ENCODE data around the gene REC8. TPM values are rescaled to one million over a fixed set of nuclear protein-coding genes. Genes with fewer than 3 reads are reported as not detected.

Gene REC8
- total and polyA plus RNA-seq, 2 of the 4 experiments (the other 2 are of a cell fraction): 0.36 to 3.5 TPM

DNA sequence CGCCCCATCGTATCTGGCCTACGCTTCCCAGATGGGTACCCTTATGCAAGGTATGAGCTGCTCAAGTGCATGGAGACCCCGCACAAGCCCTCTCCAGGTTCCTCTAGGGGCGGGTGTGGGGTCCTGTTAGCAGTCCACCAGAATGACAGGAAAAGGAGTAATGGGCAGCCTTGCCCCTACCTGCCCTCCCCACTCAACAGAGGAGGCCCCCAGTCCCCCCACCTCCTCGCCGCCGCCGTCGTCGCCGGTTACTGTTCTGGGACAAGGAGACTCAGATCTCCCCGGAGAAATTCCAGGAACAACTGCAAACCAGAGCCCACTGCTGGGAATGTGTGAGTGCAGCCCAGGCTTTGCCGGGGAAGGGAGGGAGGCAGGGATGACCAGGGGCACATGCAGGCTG is 6.0 kb downstream of the REC8 start:
- H3K4ac ChIP-seq (ENCODE audit: low read depth, low read length): no peak overlapping the region
- H2BK15ac ChIP-seq (ENCODE audit: low read depth, low read length): no peak overlapping the region
- H4K8ac ChIP-seq (ENCODE audit: low read depth in 2 of 2, low read length in 2 of 2): no peak overlapping the region
- no TSS peak for BruUV-seq (replicated peaks)
- no peaks in the 10 kb centered on the region for H3K9me3 ChIP-seq (ENCODE audit: control insufficient read depth, insufficient read depth, low read length)
- H2BK20ac ChIP-seq (ENCODE audit: low read depth, low read length): no peak overlapping the region
- peaks cover 2% of the 10 kb centered on the region; the same call in 1 of the 2 replicates for H3K4me1 ChIP-seq (ENCODE audit: control insufficient read depth, insufficient read depth, low read length)
- intact Hi-C loops (cut with micrococcal nuclease): no loop called here
- no peak overlapping the region for H2AK5ac ChIP-seq (ENCODE audit: low read depth, low read length)
- H4K20me1 ChIP-seq (ENCODE audit: insufficient read depth, low read length): no peaks in the 10 kb centered on the region
- H3K9me1 ChIP-seq (ENCODE audit: insufficient read depth, low read length): no peaks in the 10 kb centered on the region
- ChIA-PET CTCF (no interaction called here), POLR2A (ENCODE audit: unreplicated experiment) (no interaction called here)
- no peak for TF ChIP-seq RCOR1 (IDR thresholded peaks at IDR 0.05; ENCODE audit: insufficient replicate concordance, low read length)
- H3K27me3 ChIP-seq (ENCODE audit: control insufficient read depth, insufficient read depth, low read length): no peaks in the 10 kb centered on the region
- dilution Hi-C loops (cut with HindIII; ENCODE audit: low sequenced_read_pairs, unreplicated experiment): no loop called here
- H3K18ac ChIP-seq (ENCODE audit: low read depth, low read length): no peak overlapping the region
- 90% methylated on average over 3 of the region's 14 CpGs; no CpG with 5 or more reads in 1 of the 2 experiments for WGBS, 2 experiments (ENCODE audit: extremely low coverage in 2 of 2, insufficient read length in 1 of 2)
- no peak overlapping the region for H2BK5ac ChIP-seq (ENCODE audit: low read depth, low read length, poor library complexity, severe bottlenecking)
- H3K79me1 ChIP-seq (ENCODE audit: low read depth in 1 of 2, low read length in 2 of 2): no peaks in the 10 kb centered on the region; a peak in 1 of 4 replicates
- DNase-seq (no peak), ATAC-seq (ENCODE audit: low read depth) (no peak)
- in situ Hi-C loops (cut with MboI; ENCODE audit: low sequenced_read_pairs): no loop called here
- no peak overlapping the region for H3K23ac ChIP-seq (ENCODE audit: low read depth, low read length)
- H3K27ac ChIP-seq (ENCODE audit: insufficient read depth, low read length): no peak overlapping the region
- H3K14ac ChIP-seq (replicated peaks; ENCODE audit: low read depth, low read length): no peak overlapping the region
- H2BK120ac ChIP-seq (ENCODE audit: low read depth, low read length): no peak overlapping the region
- H4K91ac ChIP-seq (ENCODE audit: insufficient read depth, low read depth, low read length): no peak overlapping the region
- H3K4me2 ChIP-seq (ENCODE audit: low read depth, low read length): no peak overlapping the region
- no peak overlapping the region for H3K56ac ChIP-seq (ENCODE audit: extremely low read depth, insufficient read depth, low read length)
- no peak overlapping the region for H3K4me3 ChIP-seq (ENCODE audit: insufficient read depth, low read depth, low read length)
- no peak overlapping the region for H2AK9ac ChIP-seq (replicated peaks; ENCODE audit: low read depth, low read length, poor library complexity)
- peaks cover 61% of the 10 kb centered on the region for H3K36me3 ChIP-seq (ENCODE audit: control insufficient read depth, insufficient read depth, low read length)
- no peak overlapping the region for H4K5ac ChIP-seq (ENCODE audit: low read depth, low read length)
- H3K9ac ChIP-seq (ENCODE audit: low read depth, low read length): no peak overlapping the region
- no peak overlapping the region for H2AFZ ChIP-seq (replicated peaks; ENCODE audit: low read length, poor library complexity)
